Non-pigmented ciliary epithelial cell (primary cell): ENCODE results near the gene UPK1B.
"Not testable (repeated sequence)": the region's sequence is repeated elsewhere in the genome, so short reads cannot be mapped to it uniquely, and the experiment has no call there.

ENCODE experiments used
- DNase-seq: peaks from one replicate; pipeline ENCODE4 v3.0.0-alpha.2; 2010; ENCODE audit warnings: low read depth

Gene UPK1B

GRCh38 chr3:119225121-119225520, 51.7 kb downstream of the UPK1B start:
- DNase-seq = no peak

GRCh38 chr3:119227070-119227850, 53.9 kb downstream of the UPK1B start:
- no peak for DNase-seq

GRCh38 chr3:119228373-119229145, 55.2 kb downstream of the UPK1B start:
- no peak for DNase-seq

GRCh38 chr3:119229190-119229589, 55.8 kb downstream of the UPK1B start:
- DNase-seq = no peak

- no peak for DNase-seq
Measured at GRCh38 chr3:119230071-119230470, 56.7 kb downstream of the UPK1B start.

- no peak for DNase-seq
Measured at GRCh38 chr3:119230745-119231144, 57.3 kb downstream of the UPK1B start.

- DNase-seq = no peak
Measured at GRCh38 chr3:119234610-119235009, 61.2 kb downstream of the UPK1B start.

- DNase-seq = no peak
Measured at GRCh38 chr3:119235151-119235550, 61.8 kb downstream of the UPK1B start.

GRCh38 chr3:119236756-119237155, 63.4 kb downstream of the UPK1B start:
- DNase-seq = no peak

- DNase-seq = no peak
Measured at GRCh38 chr3:119237299-119237698, 63.9 kb downstream of the UPK1B start.

GRCh38 chr3:119238363-119238762, 65.0 kb downstream of the UPK1B start:
- no peak for DNase-seq

GRCh38 chr3:119239206-119239820, 65.9 kb downstream of the UPK1B start:
- no peak for DNase-seq

GRCh38 chr3:119240101-119240590, 66.7 kb downstream of the UPK1B start:
- DNase-seq = no peak

GRCh38 chr3:119240591-119241434, 67.4 kb downstream of the UPK1B start, which contains the start of gene B4GALT4:
B4GALT4 (minus strand) TSS chr3:119240878; CDS start chr3:119230099, 10,779 bp downstream.
- DNase-seq = peak; percentile 53

- not testable (repeated sequence) for DNase-seq
Measured at GRCh38 chr3:119242387-119243057, 69.1 kb downstream of the UPK1B start.

- not testable (repeated sequence) for DNase-seq
Measured at GRCh38 chr3:119243058-119243529, 69.7 kb downstream of the UPK1B start.

GRCh38 chr3:119243712-119244111, 70.3 kb downstream of the UPK1B start:
- DNase-seq = no peak

- no peak for DNase-seq
Measured at GRCh38 chr3:119245778-119246177, 72.4 kb downstream of the UPK1B start.
